Thymus (tissue), 11 donors: Measurements from ENCODE around the gene PHACTR4. TPM values are rescaled to one million over a fixed set of nuclear protein-coding genes. Genes with fewer than 3 reads are reported as not detected.
"Not testable (repeated sequence)": the region's sequence is repeated elsewhere in the genome, so short reads cannot be mapped to it uniquely, and the experiment has no call there.

Source experiments
- DNase-seq, 9 donors: peaks; one replicate each; pipeline ENCODE4 v3.0.0-alpha.2; 2013; ENCODE audit warnings: low spot score in 9 of 9, low read depth in 6 of 9, missing footprints in 1 of 9
- H3K27ac ChIP-seq, 2 donors: one replicate each; pipeline ENCODE4 v1.5.1; 2013; ENCODE audit warnings: control low read depth in 1 of 2, low read depth in 1 of 2, low read length in 1 of 2, mild to moderate bottlenecking in 1 of 2, moderate library complexity in 1 of 2
- H3K27me3 ChIP-seq, 2 donors: one replicate each; pipeline ENCODE4 v1.5.1; 2013; ENCODE audit warnings: low read length in 1 of 2; ENCODE audit not compliant: control insufficient read depth in 2 of 2, insufficient read depth in 1 of 2
- H3K36me3 ChIP-seq, 2 donors: one replicate each; pipeline ENCODE4 v1.5.1; 2013; ENCODE audit warnings: low read length in 1 of 2, mild to moderate bottlenecking in 1 of 2, moderate library complexity in 1 of 2; ENCODE audit not compliant: control insufficient read depth in 2 of 2, insufficient read depth in 2 of 2
- H3K4me1 ChIP-seq, 2 donors: one replicate each; pipeline ENCODE4 v1.5.1; 2013; ENCODE audit warnings: low read length in 2 of 2; ENCODE audit not compliant: control insufficient read depth in 2 of 2, insufficient read depth in 2 of 2
- H3K4me3 ChIP-seq, 2 donors: one replicate each; pipeline ENCODE4 v1.5.1; 2013; ENCODE audit warnings: low read length in 2 of 2, control low read depth in 1 of 2, mild to moderate bottlenecking in 1 of 2
- H3K9me3 ChIP-seq, 2 donors: one replicate each; pipeline ENCODE4 v1.5.1; 2013; ENCODE audit warnings: low read length in 1 of 2, mild to moderate bottlenecking in 1 of 2; ENCODE audit not compliant: control insufficient read depth in 2 of 2, insufficient read depth in 1 of 2
- WGBS: extraction: QIAGEN DNeasy Blood & Tissue Kit; methylation state at CpG from one replicate; pipeline ENCODE4 v1.1.7; 2013; 5-methylcytosine and 5-hydroxymethylcytosine counted together
- polyA plus RNA-seq: library from polyadenylated mRNA; stranded (reverse); fragments of 200-250 nt; gene quantifications from one replicate; pipeline ENCODE4 v1.2.3, GENCODE V29; 2013
- total RNA-seq: library from RNA; stranded (reverse); fragments of 120-200 nt; gene quantifications from one replicate; pipeline ENCODE4 v1.2.4, GENCODE V29; 2013
- donor health status: healthy.

Gene PHACTR4
- total and polyA plus RNA-seq, 2 donors: 6.5 to 18.1 TPM

- Histone ChIP-seq H3K27me3 (no peaks in the 10 kb centered on the region), H3K9me3 (peaks cover 0 to 2% of the 10 kb centered on the region in 2 donors), H3K4me3 (peak overlapping the region; percentile 62 to 81), H3K4me1 (peaks cover 12 to 19% of the 10 kb centered on the region in 2 donors), H3K27ac (peak overlapping the region; percentile 78 to 92), H3K36me3 (peaks cover 6 to 33% of the 10 kb centered on the region in 2 donors)
- peak in 8 of 9 donors; percentile 62 to 91 (median 79) for DNase-seq
- under 1% methylated on average over 92 of the region's 92 CpGs for WGBS
These were observed 148.6 kb downstream of the PHACTR4 start for GRCh38 chr1:28518000-28518744.

GRCh38 chr1:28518745-28519341 is 149.3 kb downstream of the PHACTR4 start:
- Histone ChIP-seq H3K36me3 (peaks cover 6 to 31% of the 10 kb centered on the region in 2 donors), H3K4me3 (peak overlapping the region; percentile 62 to 81), H3K27ac (peak overlapping the region in 1 of 2 donors; percentile 59), H3K4me1 (peaks cover 12 to 19% of the 10 kb centered on the region in 2 donors), H3K27me3 (no peaks in the 10 kb centered on the region), H3K9me3 (no peaks in the 10 kb centered on the region)
- peak in 1 of 9 donors; percentile 46 for DNase-seq
- 2% methylated on average over 21 of the region's 21 CpGs for WGBS

GRCh38 chr1:28519946-28520725 is 150.6 kb downstream of the PHACTR4 start:
- no peaks in the 10 kb centered on the region for H3K9me3 ChIP-seq
- H3K27me3 ChIP-seq: no peaks in the 10 kb centered on the region
- DNase-seq: no peak
- H3K36me3 ChIP-seq: peaks cover 10 to 26% of the 10 kb centered on the region in 2 donors
- 96% methylated on average over 10 of the region's 10 CpGs for WGBS
- H3K27ac ChIP-seq: no peak overlapping the region
- peaks cover 12 to 19% of the 10 kb centered on the region in 2 donors for H3K4me1 ChIP-seq
- no peak overlapping the region for H3K4me3 ChIP-seq

GRCh38 chr1:28520796-28521195 is 151.3 kb downstream of the PHACTR4 start:
- not testable (repeated sequence) for H3K9me3 ChIP-seq, H3K27ac ChIP-seq, H3K27me3 ChIP-seq, H3K4me3 ChIP-seq, DNase-seq
- 97% methylated on average over 12 of the region's 12 CpGs for WGBS
- peaks cover 12 to 19% of the 10 kb centered on the region in 2 donors for H3K4me1 ChIP-seq
- H3K36me3 ChIP-seq: peaks cover 10 to 30% of the 10 kb centered on the region in 2 donors

- no peak for DNase-seq
- H3K27ac ChIP-seq: no peak overlapping the region
- no peaks in the 10 kb centered on the region for H3K27me3 ChIP-seq
- peaks cover 12 to 19% of the 10 kb centered on the region in 2 donors for H3K4me1 ChIP-seq
- H3K9me3 ChIP-seq: no peaks in the 10 kb centered on the region
- 96% methylated on average over 6 of the region's 6 CpGs for WGBS
- H3K36me3 ChIP-seq: peaks cover 13 to 30% of the 10 kb centered on the region in 2 donors
- no peak overlapping the region for H3K4me3 ChIP-seq
These were observed 152.1 kb downstream of the PHACTR4 start for GRCh38 chr1:28521502-28522164.

- not testable (repeated sequence) for H3K9me3 ChIP-seq, H3K4me3 ChIP-seq, H3K27me3 ChIP-seq, H3K27ac ChIP-seq, DNase-seq
- over 99% methylated on average over 9 of the region's 9 CpGs for WGBS
- Histone ChIP-seq H3K4me1 (peaks cover 12 to 16% of the 10 kb centered on the region in 2 donors), H3K36me3 (peaks cover 16 to 27% of the 10 kb centered on the region in 2 donors)
These were observed 153.0 kb downstream of the PHACTR4 start for GRCh38 chr1:28522537-28522936.

GRCh38 chr1:28525002-28525642 is 155.6 kb downstream of the PHACTR4 start:
- DNase-seq, H3K27ac ChIP-seq, H3K4me1 ChIP-seq, H3K27me3 ChIP-seq, H3K4me3 ChIP-seq, H3K9me3 ChIP-seq: not testable (repeated sequence)
- H3K36me3 ChIP-seq: peaks cover 19 to 30% of the 10 kb centered on the region in 2 donors
- 96% methylated on average over 10 of the region's 10 CpGs for WGBS

- no peaks in the 10 kb centered on the region for H3K4me1 ChIP-seq
- WGBS: 98% methylated on average over 9 of the region's 9 CpGs
- no peaks in the 10 kb centered on the region for H3K9me3 ChIP-seq
- H3K27me3 ChIP-seq: no peaks in the 10 kb centered on the region
- no peak for DNase-seq
- no peak overlapping the region for H3K27ac ChIP-seq
- peaks cover 33 to 34% of the 10 kb centered on the region in 2 donors for H3K36me3 ChIP-seq
- no peak overlapping the region for H3K4me3 ChIP-seq
These were observed 157.3 kb downstream of the PHACTR4 start for GRCh38 chr1:28526886-28527285.
